ENCODE measurements around the gene RCAN1.

The RCAN1 gene

GRCh38 chr21:34536311-34536710 lies 78.6 kb downstream of the RCAN1 start:
- no peak for DNase-seq

GRCh38 chr21:34535886-34536285 lies 79.0 kb downstream of the RCAN1 start:
- no peak for DNase-seq

GRCh38 chr21:34534522-34534921 lies 80.4 kb downstream of the RCAN1 start:
- DNase-seq: no peak

GRCh38 chr21:34533938-34534337 lies 81.0 kb downstream of the RCAN1 start:
- DNase-seq: no peak

DNA sequence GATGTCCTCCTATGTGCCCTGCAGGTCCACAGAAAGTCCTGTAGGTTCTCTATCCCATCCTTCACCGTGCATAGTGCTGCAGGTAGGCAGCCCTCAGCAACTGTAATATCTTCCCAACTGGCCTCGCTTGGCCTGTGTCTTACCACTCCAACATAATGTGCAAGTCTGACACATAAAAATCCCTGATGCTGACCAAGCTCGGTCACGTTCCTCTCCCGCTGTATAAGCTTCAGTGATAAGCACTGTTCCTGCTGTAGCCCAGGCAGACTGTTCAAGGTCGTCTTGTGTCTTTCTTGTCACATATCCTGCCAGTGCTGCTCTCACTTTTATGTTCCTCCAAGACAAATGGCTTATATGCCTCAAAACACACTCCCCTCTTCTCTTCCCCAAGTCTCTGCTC lies 83.5 kb downstream of the RCAN1 start:
- DNase-seq: no peak

DNA sequence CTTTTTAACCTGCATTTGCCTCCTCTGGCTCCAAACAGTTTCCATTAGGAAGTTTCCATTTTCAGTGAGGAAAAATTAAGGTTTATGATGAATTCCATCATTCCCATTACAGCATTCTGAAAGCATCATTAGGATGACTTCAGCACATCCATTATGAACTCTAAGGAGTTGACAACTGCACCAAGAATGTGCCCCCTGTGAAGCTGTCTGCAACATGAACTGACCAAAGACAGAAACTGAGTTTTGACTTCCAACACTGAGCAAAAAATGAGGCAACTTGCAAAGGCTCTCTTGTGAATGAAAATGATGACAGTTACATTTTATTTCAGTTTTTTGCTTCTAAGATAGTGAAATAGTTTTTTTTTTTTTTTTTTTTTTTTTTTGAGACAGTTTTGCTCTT lies 84.7 kb downstream of the RCAN1 start:
- no peak for DNase-seq

GRCh38 chr21:34528131-34528561 lies 86.8 kb downstream of the RCAN1 start:
- DNase-seq: no peak

DNA sequence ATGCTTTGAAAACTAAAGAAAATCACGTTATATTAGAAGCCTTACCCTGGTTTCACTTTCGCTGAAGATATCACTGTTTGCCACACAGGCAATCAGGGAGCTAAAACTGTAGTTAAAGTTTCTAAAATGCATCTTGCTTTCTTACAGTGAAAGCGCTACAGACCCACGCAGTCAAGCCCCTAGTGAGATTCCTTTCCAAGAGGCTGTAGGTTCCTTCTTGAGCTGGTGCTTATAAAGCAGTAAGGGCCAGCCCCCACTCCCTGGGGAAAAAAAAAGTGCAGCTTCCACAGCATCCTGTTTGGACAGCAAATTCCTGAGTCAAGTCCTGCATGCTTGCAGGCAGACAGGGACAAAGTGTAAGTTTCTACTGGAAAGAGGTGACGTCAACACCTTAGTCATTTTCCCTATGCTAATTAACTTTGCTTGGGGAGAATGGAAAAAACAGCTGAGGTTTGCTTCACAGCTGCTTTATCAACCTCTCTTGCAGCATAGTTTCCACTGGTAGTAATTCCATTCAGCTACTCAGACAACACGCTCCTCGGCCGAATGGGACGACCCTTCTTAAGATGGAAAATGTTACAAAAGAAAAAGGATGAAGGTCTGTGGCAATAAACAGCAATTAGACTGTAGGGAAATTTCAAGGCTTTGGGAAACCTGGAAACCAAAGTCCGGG lies 88.2 kb downstream of the RCAN1 start:
- DNase-seq: no peak

DNA sequence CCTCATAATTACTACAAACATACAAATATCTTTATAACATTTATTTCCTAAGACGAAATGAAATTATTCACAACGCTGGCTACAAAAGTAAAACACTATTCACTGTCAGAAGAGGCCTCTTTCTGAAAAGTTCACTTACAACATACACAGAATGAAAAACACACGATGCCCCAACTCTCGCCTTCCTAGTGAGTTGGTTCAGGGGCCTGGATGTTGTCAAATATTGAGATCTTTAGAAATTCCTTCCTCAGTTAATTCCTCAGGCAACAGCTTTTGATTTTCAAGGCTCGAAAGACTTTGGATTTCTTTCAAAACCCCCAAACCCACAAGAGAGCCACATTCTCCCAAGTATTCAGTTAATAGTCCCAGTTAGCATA lies 88.7 kb downstream of the RCAN1 start:
- no peak for DNase-seq

DNA sequence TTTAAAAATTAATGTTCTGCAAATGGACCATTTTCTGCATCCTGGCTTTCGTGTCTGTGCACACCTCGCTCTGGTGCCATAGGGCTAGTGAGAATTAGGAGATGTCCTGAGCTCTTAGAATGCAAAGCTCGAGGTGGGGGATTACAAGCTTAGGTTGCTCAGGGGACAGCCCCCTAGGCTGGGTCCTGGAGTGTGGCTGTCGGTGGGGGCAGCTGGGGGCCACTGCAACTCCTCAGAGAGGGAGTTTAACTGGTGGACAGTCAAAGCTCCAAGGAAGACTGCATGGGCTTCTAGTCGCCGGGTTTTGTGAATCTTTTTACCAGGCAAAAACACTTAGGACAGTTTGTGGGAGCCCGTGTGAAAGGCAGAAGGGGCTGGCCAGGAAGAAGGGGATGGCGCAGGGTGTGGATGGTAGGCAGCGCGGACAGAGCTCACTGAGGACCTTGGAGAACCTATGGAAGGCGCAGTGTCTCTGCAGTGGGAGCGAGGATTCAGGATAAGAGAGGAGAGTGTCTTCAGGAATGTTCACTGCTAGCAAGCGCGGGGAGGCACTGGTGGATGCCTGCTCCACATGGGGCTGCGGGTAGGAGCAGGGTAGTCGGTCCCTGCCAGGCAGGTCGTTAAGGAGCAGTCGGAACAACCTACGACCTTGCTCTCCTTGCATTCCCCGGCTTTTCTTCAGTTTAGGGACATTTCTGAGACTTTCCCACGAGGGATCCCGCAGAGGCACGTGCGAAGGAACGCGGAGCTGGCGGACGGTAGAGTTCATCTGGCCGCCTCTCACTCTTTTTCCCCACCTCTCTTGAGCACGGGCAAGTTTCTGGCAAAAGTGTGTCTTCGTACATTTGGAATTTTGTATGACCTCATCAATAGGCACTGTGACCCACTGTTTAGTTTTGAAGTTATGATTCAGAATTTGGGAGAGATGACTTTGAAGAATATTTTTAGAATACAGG lies 90.0 kb downstream of the RCAN1 start:
- DNase-seq: no peak

DNA sequence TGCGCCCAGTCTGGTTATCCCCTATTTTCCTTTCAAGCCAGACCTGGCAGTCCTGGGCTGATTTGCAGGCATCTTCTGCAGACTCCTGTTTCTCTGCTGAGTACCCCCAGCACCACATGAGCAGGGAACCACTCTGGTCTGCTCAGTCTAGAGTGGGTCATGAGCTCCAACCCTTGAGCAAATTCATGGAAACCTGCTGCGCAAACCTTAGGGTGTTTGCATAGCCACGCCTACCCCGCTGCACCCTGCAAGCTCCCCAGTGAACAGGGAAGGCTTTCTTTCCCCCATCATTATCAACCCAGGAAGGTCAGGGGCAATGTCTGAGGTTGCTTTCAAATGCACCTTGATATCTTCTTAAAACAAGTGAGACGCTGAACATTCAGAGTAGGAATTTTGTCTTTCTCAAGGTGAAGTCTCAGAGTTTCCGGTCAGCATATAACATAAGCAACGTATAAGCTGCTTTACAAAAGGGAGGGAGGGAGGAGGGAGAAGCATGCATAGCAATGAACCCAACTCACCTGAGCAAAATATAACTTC lies 91.8 kb downstream of the RCAN1 start:
- DNase-seq: no peak

DNA sequence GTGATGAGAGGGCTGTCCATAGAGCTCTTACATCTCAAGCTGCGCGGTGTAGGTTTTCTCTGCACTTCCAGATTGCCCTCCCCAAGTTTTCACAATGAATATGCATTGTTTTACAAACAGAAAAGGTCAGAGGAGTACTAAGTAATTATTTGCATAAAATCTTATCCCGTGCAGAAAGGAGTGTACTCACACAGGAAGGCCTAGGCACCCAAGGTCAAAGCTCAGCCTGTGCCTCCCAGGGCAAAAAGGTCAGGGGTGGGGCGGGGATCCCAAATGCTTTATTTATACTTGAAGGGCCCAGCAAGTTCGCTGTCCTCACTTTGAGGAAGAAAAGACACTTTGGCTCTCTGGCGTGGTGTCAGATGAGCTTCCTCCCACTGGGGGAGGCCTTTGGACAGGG lies 92.6 kb downstream of the RCAN1 start:
- no peak for DNase-seq

- DNase-seq: no peak
Measured at GRCh38 chr21:34521561-34521960, 93.4 kb downstream of the RCAN1 start.

GRCh38 chr21:34520764-34521508 lies 94.0 kb downstream of the RCAN1 start:
- no peak for DNase-seq

DNA sequence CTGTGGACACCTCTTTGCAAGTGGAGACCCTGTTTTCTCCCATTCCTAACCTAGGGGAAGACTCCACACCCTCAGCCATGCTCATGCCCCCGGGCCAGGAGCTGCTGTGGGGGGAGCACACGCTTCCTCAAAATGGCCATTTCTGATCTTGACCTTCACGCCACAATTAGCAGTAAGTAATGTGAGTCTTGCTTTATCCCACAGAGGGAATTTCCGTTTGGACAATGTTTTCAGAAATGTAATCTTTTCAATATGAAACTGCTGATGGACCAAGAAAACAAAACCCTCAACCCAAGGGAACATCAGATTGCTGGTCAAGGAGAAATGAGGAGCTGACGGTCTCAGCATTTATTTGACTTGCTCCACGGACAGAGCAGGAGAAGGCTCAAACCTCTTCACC lies 94.6 kb downstream of the RCAN1 start:
- DNase-seq: no peak

- no peak for DNase-seq
Measured at GRCh38 chr21:34519694-34520093, 95.2 kb downstream of the RCAN1 start.

DNA sequence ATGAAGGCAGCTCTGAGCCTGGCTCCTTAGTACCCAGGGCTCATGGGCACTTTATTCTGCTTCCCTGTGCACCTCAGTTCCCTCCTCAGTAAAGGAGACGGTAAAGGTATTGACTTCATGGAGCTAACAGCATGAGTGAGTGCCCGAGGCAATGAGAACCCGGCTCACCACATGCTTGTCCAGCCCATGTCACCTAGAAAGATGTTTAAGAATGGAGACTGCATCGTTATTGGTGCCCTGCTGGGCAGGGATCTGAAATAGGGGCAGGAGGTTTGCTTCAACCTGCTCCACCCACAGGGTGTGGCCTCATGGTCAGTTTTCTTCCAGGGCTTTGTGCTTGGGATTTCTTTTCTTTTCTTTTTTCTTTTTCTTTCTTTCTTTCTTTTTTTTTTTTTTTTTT lies 95.9 kb downstream of the RCAN1 start:
- no peak for DNase-seq

DNA sequence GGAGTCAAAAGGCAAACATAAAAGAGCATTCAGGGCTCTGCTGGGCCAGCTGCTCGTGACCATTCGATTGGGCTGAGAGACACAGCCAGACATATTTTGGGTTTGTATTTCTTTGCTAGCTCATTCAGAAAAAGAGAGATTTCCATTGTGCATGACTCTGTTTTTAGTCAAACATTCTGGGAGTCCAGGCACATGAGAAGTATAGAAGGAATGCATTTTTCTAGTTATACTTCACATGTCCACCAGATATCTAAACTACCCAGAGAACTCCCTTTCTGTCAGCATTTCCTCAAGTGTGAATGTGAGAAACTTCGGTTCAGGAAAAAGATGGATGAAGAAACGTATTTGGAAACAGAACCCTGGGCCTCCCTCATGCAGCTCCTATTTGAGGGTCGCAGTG lies 96.6 kb downstream of the RCAN1 start:
- DNase-seq: no peak

GRCh38 chr21:34517491-34518245 lies 97.2 kb downstream of the RCAN1 start:
- no peak for DNase-seq

DNA sequence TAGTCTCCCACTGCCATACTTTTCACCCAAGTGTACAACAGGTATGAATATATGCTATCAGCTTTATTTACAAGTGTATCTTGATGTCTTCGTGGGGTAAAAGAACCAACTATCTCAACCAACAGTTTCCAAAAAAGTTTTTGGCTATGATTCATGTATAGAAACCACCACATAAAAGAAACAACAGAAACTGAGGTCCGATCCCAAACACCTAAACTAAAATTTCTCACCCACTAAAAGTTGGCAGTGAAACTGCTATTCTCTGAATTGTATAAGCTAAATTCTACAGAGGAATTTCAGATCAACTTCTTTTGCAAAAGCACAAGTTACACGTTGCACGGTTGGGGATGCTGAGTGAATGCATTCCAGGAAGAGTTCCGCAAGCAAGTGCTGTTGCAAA lies 97.9 kb downstream of the RCAN1 start:
- no peak for DNase-seq

DNA sequence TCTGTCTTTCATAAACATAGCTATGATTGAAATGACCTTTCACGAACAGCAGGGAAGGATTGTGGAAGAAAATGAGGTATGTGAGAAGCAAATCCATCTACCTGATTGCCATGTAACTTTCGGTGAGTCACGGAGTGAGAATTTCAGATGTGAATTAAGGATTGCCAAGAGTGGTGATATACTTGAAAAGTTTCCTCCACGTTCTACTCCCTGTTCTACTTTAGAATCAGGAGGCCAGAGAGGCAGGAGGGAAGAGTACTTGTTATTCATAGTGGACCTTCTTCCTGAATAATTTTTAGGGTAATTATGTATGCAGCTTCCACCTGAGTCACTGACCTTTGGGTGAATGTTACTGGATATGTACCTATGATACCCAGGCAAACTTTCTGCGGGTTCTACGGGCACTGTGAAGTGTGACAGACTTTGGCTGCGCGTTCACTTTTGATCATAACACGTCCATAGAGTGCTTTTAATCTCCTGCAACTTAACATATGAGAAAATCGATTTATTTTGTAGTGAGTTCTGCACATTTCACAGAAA lies 100.3 kb downstream of the RCAN1 start:
- no peak for DNase-seq

- no peak for DNase-seq
Measured at GRCh38 chr21:34513129-34513675, 101.7 kb downstream of the RCAN1 start.
